Measurements from ENCODE around the gene FBRSL1.

DNA sequence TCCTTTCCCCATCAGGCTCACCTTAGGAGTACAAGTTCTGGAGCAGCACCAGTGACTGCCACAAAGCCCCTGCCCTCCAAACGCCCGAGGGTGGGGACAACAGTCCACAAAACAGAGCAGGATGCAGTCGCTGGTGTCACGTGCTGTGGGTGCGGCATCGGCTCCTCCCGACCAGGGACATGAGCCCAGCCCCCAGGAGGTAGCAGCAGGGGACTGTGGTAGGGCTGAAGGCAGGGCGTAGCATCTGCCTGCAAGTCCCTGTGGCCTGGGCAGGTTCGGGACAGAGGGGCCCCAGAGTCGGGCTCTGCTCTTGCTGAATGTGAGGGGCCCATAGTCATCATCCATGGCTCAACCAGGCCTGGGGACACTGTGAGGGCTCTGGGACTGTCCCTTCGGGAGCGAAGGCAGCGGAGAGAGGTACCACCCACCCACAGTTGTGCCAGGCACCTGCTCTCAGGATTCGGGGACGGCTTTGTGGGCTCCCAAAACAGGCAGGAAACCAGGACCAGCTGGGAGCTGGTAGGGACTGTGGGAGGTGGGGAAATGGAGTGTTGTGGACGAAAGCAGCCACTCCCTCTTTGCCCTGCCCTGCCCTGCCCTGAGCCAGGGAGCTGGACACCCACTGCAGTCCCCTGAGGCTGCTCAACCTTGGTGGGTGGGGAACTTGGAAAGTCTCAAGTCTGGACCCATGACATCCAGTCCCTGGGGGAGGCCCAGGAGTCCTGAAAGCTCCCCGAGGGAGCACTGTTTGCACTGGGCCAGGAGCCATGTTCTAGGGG, 30.7 kb downstream of the FBRSL1 start:
- TF ChIP-seq, protein P1, sequence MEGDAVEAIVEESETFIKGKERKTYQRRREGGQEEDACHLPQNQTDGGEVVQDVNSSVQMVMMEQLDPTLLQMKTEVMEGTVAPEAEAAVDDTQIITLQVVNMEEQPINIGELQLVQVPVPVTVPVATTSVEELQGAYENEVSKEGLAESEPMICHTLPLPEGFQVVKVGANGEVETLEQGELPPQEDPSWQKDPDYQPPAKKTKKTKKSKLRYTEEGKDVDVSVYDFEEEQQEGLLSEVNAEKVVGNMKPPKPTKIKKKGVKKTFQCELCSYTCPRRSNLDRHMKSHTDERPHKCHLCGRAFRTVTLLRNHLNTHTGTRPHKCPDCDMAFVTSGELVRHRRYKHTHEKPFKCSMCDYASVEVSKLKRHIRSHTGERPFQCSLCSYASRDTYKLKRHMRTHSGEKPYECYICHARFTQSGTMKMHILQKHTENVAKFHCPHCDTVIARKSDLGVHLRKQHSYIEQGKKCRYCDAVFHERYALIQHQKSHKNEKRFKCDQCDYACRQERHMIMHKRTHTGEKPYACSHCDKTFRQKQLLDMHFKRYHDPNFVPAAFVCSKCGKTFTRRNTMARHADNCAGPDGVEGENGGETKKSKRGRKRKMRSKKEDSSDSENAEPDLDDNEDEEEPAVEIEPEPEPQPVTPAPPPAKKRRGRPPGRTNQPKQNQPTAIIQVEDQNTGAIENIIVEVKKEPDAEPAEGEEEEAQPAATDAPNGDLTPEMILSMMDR (IDR thresholded peaks at IDR 0.05; ENCODE audit: extremely low read depth in 1 of 2, insufficient read depth in 1 of 2, low read depth in 1 of 2, low read length in 2 of 2) = no peak
- no peak for TF ChIP-seq POLR2A (IDR thresholded peaks at IDR 0.05; ENCODE audit: low read depth, low read length)
- no peak for TF ChIP-seq EZH2 (IDR thresholded peaks at IDR 0.05; ENCODE audit: borderline replicate concordance, low read depth, low read length, severe bottlenecking)
- no peak for TF ChIP-seq JUN (IDR thresholded peaks at IDR 0.05; ENCODE audit: borderline replicate concordance, insufficient read depth, insufficient read length, low read depth)
- TF ChIP-seq POLR2AphosphoS5 (IDR thresholded peaks at IDR 0.05; ENCODE audit: insufficient read depth, low read depth, low read length) = no peak
- TF ChIP-seq, protein P2, sequence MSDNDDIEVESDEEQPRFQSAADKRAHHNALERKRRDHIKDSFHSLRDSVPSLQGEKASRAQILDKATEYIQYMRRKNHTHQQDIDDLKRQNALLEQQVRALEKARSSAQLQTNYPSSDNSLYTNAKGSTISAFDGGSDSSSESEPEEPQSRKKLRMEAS (IDR thresholded peaks at IDR 0.05; ENCODE audit: insufficient read depth, insufficient read length) = no peak
